Heart left ventricle (tissue), 16 donors: Measurements from ENCODE around the gene TESMIN. TPM values are rescaled to one million over a fixed set of nuclear protein-coding genes. Genes with fewer than 3 reads are reported as not detected.

Experiments used
- ATAC-seq, 4 donors: fragments of 200-7000 bp; cut with Tn5 transposase; one replicate each; pipeline ENCODE4 v1.9.1; 2020 to 2022; ENCODE audit warnings: moderate library complexity in 4 of 4, mild to moderate bottlenecking in 3 of 4, moderate number of reproducible peaks in 1 of 4
- DNase-seq, 5 donors: peaks; one replicate each; pipeline ENCODE4 v3.0.0-alpha.2; 2020
- H3K27ac ChIP-seq, 12 donors: fragments of 200-600 bp; sonication (generic) in 4 of 12; one replicate each; pipeline versions ENCODE4 v1.5.0 to v1.8.0; 2016 to 2022; ENCODE audit warnings: mild to moderate bottlenecking in 2 of 12
- H3K27me3 ChIP-seq, 9 donors: fragments of 200-600 bp; sonication (generic) in 2 of 9; one replicate each; pipeline versions ENCODE4 v1.5.1 to v1.8.0; 2016 to 2022; ENCODE audit warnings: mild to moderate bottlenecking in 3 of 9
- H3K36me3 ChIP-seq, 9 donors: fragments of 200-600 bp; sonication (generic) in 2 of 9; one replicate each; pipeline versions ENCODE4 v1.5.0 to v1.8.0; 2018 to 2022; ENCODE audit warnings: mild to moderate bottlenecking in 2 of 9
- H3K4me1 ChIP-seq, 12 donors: fragments of 200-600 bp; sonication (generic) in 4 of 12; one replicate each; pipeline versions ENCODE4 v1.5.0 to v1.8.0; 2016 to 2022; ENCODE audit warnings: mild to moderate bottlenecking in 3 of 12
- H3K4me3 ChIP-seq, 12 donors: fragments of 200-600 bp; sonication (generic) in 4 of 12; one replicate each; pipeline versions ENCODE4 v1.5.0 to v1.8.0; 2017 to 2022; ENCODE audit warnings: mild to moderate bottlenecking in 9 of 12, moderate library complexity in 4 of 12
- H3K9me3 ChIP-seq, 12 donors: fragments of 200-600 bp; sonication (generic) in 4 of 12; one replicate each; pipeline versions ENCODE4 v1.5.0 to v1.8.0; 2016 to 2022; ENCODE audit warnings: mild to moderate bottlenecking in 1 of 12
- CTCF ChIP-seq, 12 donors: fragments of 200-600 bp; sonication (generic) in 4 of 12; IDR thresholded peaks; one replicate each; pipeline versions ENCODE4 v1.5.0 to v1.8.0; 2018 to 2022; ENCODE audit warnings: antibody characterized with exemption in 12 of 12, mild to moderate bottlenecking in 5 of 12
- POLR2A ChIP-seq, 2 donors: fragments of 450-650 bp; IDR thresholded peaks; one replicate each; pipeline ENCODE4 v1.6.1; 2017; ENCODE audit warnings: antibody characterized with exemption in 2 of 2, mild to moderate bottlenecking in 2 of 2, moderate library complexity in 2 of 2
- WGBS, 4 donors: extraction: QIAGEN DNeasy Blood & Tissue Kit in 2 of 4; methylation state at CpG; one replicate each; pipeline versions ENCODE4 v1.1.5 to v1.1.7; 2013 to 2018; 5-methylcytosine and 5-hydroxymethylcytosine counted together
- intact Hi-C, 10 donors: fragments of 100-400 bp; cut with DNase I; formaldehyde crosslinking; loops; one replicate each; pipeline versions ENCODE4 v1.11.1 to v1.14.2; 2022
- polyA plus RNA-seq, 2 donors: library from polyadenylated mRNA; stranded (reverse); fragments of 200-250 nt; gene quantifications; one replicate each; pipeline ENCODE4 v1.2.3, GENCODE V29; 2013
- total RNA-seq, 9 donors: library from RNA; depleted of rRNA in 2 of 9; stranded (reverse); fragments of >200 nt in 2 of 9; fragmentation: NEBNext Ultra II Directional in 3 of 9; extraction: Animal tissue kit (Norgen Biotek cat#: 25700) in 3 of 9; gene quantifications; one replicate each; pipeline versions ENCODE4 v1.1.0 to v1.2.4, GENCODE V29; 2016 to 2023
- donor health status: ischemic (EF 13 %, LVEDD 7.1; RV severe dilation, severe dysfunction).
- donor health status: healthy with polysubstance abuse.
- donor health status: DM: no; HTN: yes; CAD: no.
- donor health status: DM: no; HTN: no; CAD: no.
- donor health status: ischemic (EF 25% LVEDD 6.9; RV normal size, moderate dysfunction).
- donor health status: ischemic (EF 25% LVEDD 5.7; RV mildly dilated, moderate dysfunction).
- donor health status: healthy.
- donor health status: DM: yes; HTN: yes; CAD: no.
- donor health status: ischemic (EF 35%, LVEDD 5.7; RV mildly dilated, moderate dysfunction).
- donor health status: nonischemic (EF 11% LVEDD 7.7; RV severe dilation, severe dysfunction).
- donor health status: DM: yes; HTN: yes; CAD: no.
- donor health status: PGD.
- donor health status: ischemic (EF 29% LVEDD 5.4; RV normal size, mild dysfunction).
- donor health status: nonischemic (EF 23%, LVEDD 6.1; RV moderate dilation, normal function).

The TESMIN gene
- total and polyA plus RNA-seq, 11 donors = 0.12 to 2.0 (median 0.42) TPM; not detected in 1

DNA sequence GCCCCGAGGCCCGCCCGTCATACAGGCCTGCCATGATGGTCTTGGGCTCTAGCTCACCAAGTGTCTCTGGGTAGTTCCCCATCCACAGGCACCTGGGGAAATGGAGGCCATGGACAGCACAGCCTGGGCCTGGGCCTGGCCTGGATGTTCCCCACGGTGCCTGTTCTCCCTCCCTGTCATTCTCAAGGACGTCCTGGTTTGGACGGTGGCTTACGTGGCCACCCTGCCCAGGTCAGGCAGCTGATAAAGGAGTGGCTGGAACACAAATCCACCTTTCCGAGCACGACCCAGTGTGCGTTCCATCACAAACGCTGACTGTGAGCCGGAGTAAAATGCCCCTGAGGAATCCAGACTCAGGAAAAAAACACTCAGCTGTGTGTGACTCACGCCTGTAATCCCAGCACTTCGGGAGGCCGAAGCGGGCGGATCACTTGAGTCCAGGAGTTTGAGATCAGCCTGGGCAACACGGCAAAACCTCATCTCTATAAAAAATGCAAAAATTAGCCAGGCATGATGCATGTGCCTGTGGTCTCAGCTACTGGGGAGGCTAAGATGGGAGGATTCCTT, 41.2 kb upstream of the TESMIN start:
- TF ChIP-seq CTCF (IDR thresholded peaks at IDR 0.05) (no peak), POLR2A (IDR thresholded peaks at IDR 0.05) (no peak)
- ATAC-seq (peak in 3 of 4 donors; percentile 41 to 59 (median 51)), DNase-seq (peak in 1 of 5 donors; percentile 39)
- H3K4me1 ChIP-seq = peaks cover 0 to 5% (median 0%) of the 10 kb centered on the region in 12 donors
- peaks cover 0 to 99% (median 96%) of the 10 kb centered on the region in 9 donors for H3K36me3 ChIP-seq
- 79 to 96% (median 86%) methylated on average over 18 of the region's 18 CpGs for WGBS, 4 donors
- H3K4me3 ChIP-seq = no peak overlapping the region
- intact Hi-C loops = no loop called here
- no peaks in the 10 kb centered on the region for H3K9me3 ChIP-seq
- H3K27me3 ChIP-seq = no peaks in the 10 kb centered on the region
- no peak overlapping the region for H3K27ac ChIP-seq

- no peak for TF ChIP-seq CTCF (IDR thresholded peaks at IDR 0.05)
- no peak for TF ChIP-seq POLR2A (IDR thresholded peaks at IDR 0.05)
- Histone ChIP-seq H3K9me3 (no peaks in the 10 kb centered on the region), H3K36me3 (peaks cover 0 to 99% (median 82%) of the 10 kb centered on the region in 9 donors), H3K4me1 (peaks cover 0 to 36% (median 2%) of the 10 kb centered on the region in 12 donors), H3K4me3 (no peak overlapping the region), H3K27ac (no peak overlapping the region), H3K27me3 (no peaks in the 10 kb centered on the region)
- DNase-seq (no peak), ATAC-seq (no peak)
- intact Hi-C loops = loop anchor here in 1 of 10 donors (5.0 kb wide), 1 partner anchor 53 kb away; no protein-coding TSS in a partner anchor
- WGBS, 4 donors = 89 to 97% (median 95%) methylated on average over 11 to 16 of the region's 16 CpGs
Observed at GRCh38 chr11:68784653-68785052, 33.3 kb upstream of the TESMIN start.

DNA sequence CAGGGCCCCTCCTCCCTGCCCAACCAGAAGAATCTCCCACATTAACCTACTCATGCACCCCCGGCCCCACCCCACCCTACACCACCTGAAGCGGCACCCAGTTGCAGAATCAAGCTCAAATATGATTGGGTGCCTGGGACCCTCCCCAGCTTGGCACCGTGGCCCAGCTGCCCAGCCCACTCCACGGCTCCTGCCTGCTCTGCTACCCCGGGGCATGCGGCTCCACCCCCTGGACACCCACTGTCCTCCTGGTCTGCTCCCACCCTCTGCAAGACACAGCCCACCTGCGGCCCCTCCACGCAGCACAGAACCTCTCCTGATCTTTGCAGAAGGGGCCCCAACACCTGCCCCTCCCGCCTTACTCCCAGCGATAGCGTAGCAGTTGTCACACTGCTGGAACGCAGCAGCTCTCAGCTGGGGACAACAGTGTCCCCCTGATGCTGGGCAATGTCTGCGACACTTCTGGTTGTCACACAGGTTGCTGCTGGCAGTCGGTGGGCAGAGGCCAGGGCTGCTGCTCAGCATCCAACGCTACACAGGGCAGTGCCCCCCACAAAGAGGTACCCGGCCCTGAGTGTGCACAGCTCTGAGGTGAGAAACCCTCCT, 32.0 kb upstream of the TESMIN start:
- Histone ChIP-seq H3K4me3 (no peak overlapping the region), H3K36me3 (peaks cover 0 to 99% (median 85%) of the 10 kb centered on the region in 9 donors), H3K4me1 (peaks cover 0 to 36% (median 4%) of the 10 kb centered on the region in 12 donors), H3K9me3 (no peaks in the 10 kb centered on the region), H3K27me3 (no peaks in the 10 kb centered on the region), H3K27ac (peak overlapping the region in 1 of 12 donors; percentile 19)
- intact Hi-C loops = loop anchor here in 1 of 10 donors (5.0 kb wide), 1 partner anchor 54 kb away; no protein-coding TSS in a partner anchor
- DNase-seq (peak in 4 of 5 donors; percentile 59 to 84 (median 67)), ATAC-seq (peak; percentile 86 to 92 (median 90))
- TF ChIP-seq POLR2A (IDR thresholded peaks at IDR 0.05) (no peak), CTCF (IDR thresholded peaks at IDR 0.05) (no peak)
- WGBS, 4 donors = 54 to 64% (median 60%) methylated on average over 15 to 16 of the region's 16 CpGs

DNA sequence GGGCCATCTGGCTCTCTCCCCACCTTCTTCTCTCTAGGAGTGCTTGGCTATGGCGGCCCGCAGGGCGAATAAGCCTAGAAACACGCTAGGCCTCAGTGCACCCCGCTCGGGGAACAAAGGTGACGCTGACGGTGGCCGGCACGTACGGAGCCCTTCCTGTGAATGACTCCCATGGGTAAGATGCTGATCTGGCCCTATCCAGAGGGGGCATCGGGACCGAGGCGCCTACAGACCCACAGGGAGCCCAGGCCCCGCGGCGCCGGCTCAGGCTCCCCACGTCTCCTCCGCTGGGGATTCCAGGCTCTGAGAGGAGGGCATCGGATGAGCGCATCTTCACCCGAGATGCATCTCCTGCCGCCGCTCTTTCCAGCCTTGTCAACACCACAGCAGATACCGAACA, 31.4 kb upstream of the TESMIN start:
- H3K36me3 ChIP-seq = peaks cover 0 to 99% (median 88%) of the 10 kb centered on the region in 9 donors
- no peak overlapping the region for H3K27ac ChIP-seq
- peaks cover 0 to 36% (median 5%) of the 10 kb centered on the region in 12 donors for H3K4me1 ChIP-seq
- no peaks in the 10 kb centered on the region for H3K27me3 ChIP-seq
- WGBS, 4 donors = 91 to 96% (median 93%) methylated on average over 22 to 26 of the region's 26 CpGs
- H3K9me3 ChIP-seq = no peaks in the 10 kb centered on the region
- intact Hi-C loops = loop anchor here in 1 of 10 donors (5.0 kb wide), 1 partner anchor 55 kb away; no protein-coding TSS in a partner anchor
- H3K4me3 ChIP-seq = no peak overlapping the region
- ATAC-seq (no peak), DNase-seq (no peak)
- TF ChIP-seq POLR2A (IDR thresholded peaks at IDR 0.05) (no peak), CTCF (IDR thresholded peaks at IDR 0.05) (no peak)
